RWPE2 (cell line): ENCODE results near the gene KEAP1.
"Not testable (repeated sequence)": the region's sequence is repeated elsewhere in the genome, so short reads cannot be mapped to it uniquely, and the experiment has no call there.

Experiments
- ATAC-seq: fragments of 200-7000 bp; cut with Tn5 transposase; 3 replicates; pipeline ENCODE4 v1.9.1; 2021; ENCODE audit warnings: low read depth
- DNase-seq: peaks from one replicate; pipeline ENCODE4 v3.0.0-alpha.2; 2020; ENCODE audit warnings: low spot score
- H3K27ac ChIP-seq: fragments of 450-650 bp; 2 replicates; pipeline ENCODE4 v1.5.1; 2017; ENCODE audit warnings: mild to moderate bottlenecking; ENCODE audit not compliant: poor library complexity, severe bottlenecking
- H3K27me3 ChIP-seq: fragments of 250-450 bp; sonication (Bioruptor Pico); 2 replicates; pipeline ENCODE4 v1.5.1; 2021; ENCODE audit warnings: mild to moderate bottlenecking, moderate library complexity; ENCODE audit not compliant: insufficient read depth, poor library complexity, severe bottlenecking
- H3K36me3 ChIP-seq: fragments of 250-450 bp; sonication (Bioruptor Pico); 2 replicates; pipeline ENCODE4 v1.5.1; 2020; ENCODE audit warnings: low read depth, mild to moderate bottlenecking, moderate library complexity
- H3K4me1 ChIP-seq: fragments of 250-450 bp; sonication (Bioruptor Pico); 2 replicates; pipeline ENCODE4 v1.5.1; 2021; ENCODE audit warnings: mild to moderate bottlenecking, moderate library complexity; ENCODE audit not compliant: insufficient read depth, poor library complexity, severe bottlenecking
- H3K4me3 ChIP-seq: fragments of 250-450 bp; sonication (Bioruptor Pico); 2 replicates; pipeline ENCODE4 v1.5.1; 2021; ENCODE audit warnings: mild to moderate bottlenecking, moderate library complexity; ENCODE audit not compliant: severe bottlenecking
- H3K9me3 ChIP-seq: fragments of 250-450 bp; sonication (Bioruptor Pico); 2 replicates; pipeline ENCODE4 v1.5.1; 2021; ENCODE audit warnings: mild to moderate bottlenecking, moderate library complexity; ENCODE audit not compliant: severe bottlenecking
- CTCF ChIP-seq: fragments of 450-650 bp; IDR thresholded peaks from one replicate; pipeline ENCODE4 v1.5.1; 2017; ENCODE audit warnings: mild to moderate bottlenecking, moderate library complexity; ENCODE audit not compliant: poor library complexity, severe bottlenecking

KEAP1 gene

DNA sequence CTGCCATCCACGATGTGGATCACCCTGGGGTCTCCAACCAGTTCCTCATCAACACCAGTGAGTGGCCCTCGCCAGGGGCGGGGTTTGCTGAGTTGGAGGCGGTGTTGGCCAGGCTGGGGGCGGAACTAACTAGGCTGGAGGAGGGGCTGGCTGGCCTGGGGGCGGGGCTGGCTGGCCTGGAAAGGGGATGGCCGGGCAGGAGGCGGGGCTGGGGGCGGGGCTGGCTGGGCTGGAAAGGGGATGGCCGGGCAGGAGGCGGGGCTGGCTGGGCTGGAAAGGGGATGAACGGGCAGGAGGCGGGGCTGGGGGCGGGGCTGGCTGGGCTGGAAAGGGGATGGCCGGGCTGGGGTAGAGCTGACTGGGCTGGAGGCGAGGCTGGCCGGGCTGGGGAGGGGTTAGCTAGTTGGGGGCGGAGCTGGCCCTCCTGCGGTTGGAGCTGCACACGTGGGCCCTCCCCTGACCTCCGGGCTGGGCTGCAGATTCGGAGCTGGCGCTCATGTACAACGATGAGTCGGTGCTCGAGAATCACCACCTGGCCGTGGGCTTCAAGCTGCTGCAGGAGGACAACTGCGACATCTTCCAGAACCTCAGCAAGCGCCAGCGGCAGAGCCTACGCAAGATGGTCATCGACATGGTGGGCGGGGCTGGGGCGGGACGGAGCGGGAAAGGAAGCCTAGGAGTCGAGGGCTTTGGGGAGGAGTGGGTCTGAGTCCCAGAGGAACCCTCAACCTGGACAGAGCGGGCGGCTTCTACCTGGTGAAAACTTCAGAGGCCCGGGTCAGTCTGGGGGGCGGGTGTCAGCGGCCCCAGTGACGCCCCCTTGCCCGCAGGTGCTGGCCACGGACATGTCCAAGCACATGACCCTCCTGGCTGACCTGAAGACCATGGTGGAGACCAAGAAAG, 41.9 kb downstream of the KEAP1 start:
- Histone ChIP-seq H3K27ac (no peak overlapping the region), H3K4me3 (peak overlapping the region; percentile 28), H3K4me1 (no peaks in the 10 kb centered on the region), H3K36me3 (no peaks in the 10 kb centered on the region), H3K9me3 (no peaks in the 10 kb centered on the region), H3K27me3 (no peaks in the 10 kb centered on the region)
- no peak for TF ChIP-seq CTCF
- peak; percentile 96 for DNase-seq
- ATAC-seq, result peak; percentile 98

DNA sequence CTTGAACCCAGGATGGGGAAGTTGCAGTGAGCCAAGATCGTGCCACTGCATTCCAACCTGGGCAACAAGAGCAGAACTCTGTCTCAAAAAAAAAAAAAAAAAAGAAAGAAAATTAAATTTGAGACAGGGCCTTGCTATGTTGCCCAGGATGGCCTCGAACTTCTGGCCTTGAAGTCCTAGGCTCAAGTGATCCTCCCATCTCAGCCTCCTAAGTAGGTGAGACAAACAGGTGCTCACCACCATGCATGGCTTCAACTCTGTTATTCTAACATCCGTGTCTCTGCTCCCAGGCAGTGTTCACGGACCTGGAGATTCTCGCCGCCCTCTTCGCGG, 42.5 kb downstream of the KEAP1 start:
- H3K27me3 ChIP-seq, result no peaks in the 10 kb centered on the region
- ATAC-seq, result no peak
- DNase-seq, result no peak
- no peak overlapping the region for H3K4me3 ChIP-seq
- no peaks in the 10 kb centered on the region for H3K36me3 ChIP-seq
- no peak overlapping the region for H3K27ac ChIP-seq
- H3K9me3 ChIP-seq, result no peaks in the 10 kb centered on the region
- TF ChIP-seq CTCF, result no peak
- H3K4me1 ChIP-seq, result no peaks in the 10 kb centered on the region

GRCh38 chr19:10458733-10459132, 44.4 kb downstream of the KEAP1 start:
- not testable (repeated sequence) for H3K4me1 ChIP-seq, H3K9me3 ChIP-seq, H3K4me3 ChIP-seq, H3K27me3 ChIP-seq, DNase-seq, H3K27ac ChIP-seq, ATAC-seq, H3K36me3 ChIP-seq

GRCh38 chr19:10454267-10454666, 48.9 kb downstream of the KEAP1 start:
- Histone ChIP-seq H3K4me1 (no peaks in the 10 kb centered on the region), H3K27ac (no peak overlapping the region), H3K27me3 (no peaks in the 10 kb centered on the region), H3K4me3 (no peak overlapping the region), H3K36me3 (no peaks in the 10 kb centered on the region), H3K9me3 (no peaks in the 10 kb centered on the region)
- no peak for ATAC-seq
- DNase-seq, result no peak
- TF ChIP-seq CTCF, result no peak

- no peak for TF ChIP-seq CTCF
- Histone ChIP-seq H3K36me3 (no peaks in the 10 kb centered on the region), H3K27me3 (no peaks in the 10 kb centered on the region), H3K9me3 (no peaks in the 10 kb centered on the region), H3K4me3 (no peak overlapping the region), H3K4me1 (no peaks in the 10 kb centered on the region), H3K27ac (no peak overlapping the region)
- no peak for DNase-seq
- ATAC-seq, result no peak
Observed at GRCh38 chr19:10453852-10454251, 49.3 kb downstream of the KEAP1 start.
